NB4 (cell line): Measurements from ENCODE around the gene ASCC1.

Experiments used
- DNase-seq: peaks from one replicate; pipeline ENCODE4 v3.0.0; 2010; ENCODE audit warnings: low read depth
- H3K4me3 ChIP-seq: one replicate; pipeline ENCODE4 v1.5.1; 2011; ENCODE audit warnings: mild to moderate bottlenecking, low read depth, low read length, moderate library complexity
- MYC ChIP-seq: IDR thresholded peaks from 2 replicates; pipeline ENCODE4 v1.6.1; 2011; ENCODE audit warnings: low read depth, low read length
- POLR2A ChIP-seq: IDR thresholded peaks from 2 replicates; pipeline ENCODE4 v1.6.1; 2011; ENCODE audit warnings: mild to moderate bottlenecking; ENCODE audit not compliant: insufficient read length; ENCODE audit errors: extremely low read depth
- TF ChIP-seq, protein P1 (sequence below): IDR thresholded peaks from 2 replicates; pipeline ENCODE4 v1.6.1; 2011; ENCODE audit warnings: low read depth, low read length
- TF ChIP-seq, protein P2 (sequence below): IDR thresholded peaks from one replicate; pipeline ENCODE4 v1.5.1; 2012; ENCODE audit warnings: low read depth, low read length

The ASCC1 gene

DNA sequence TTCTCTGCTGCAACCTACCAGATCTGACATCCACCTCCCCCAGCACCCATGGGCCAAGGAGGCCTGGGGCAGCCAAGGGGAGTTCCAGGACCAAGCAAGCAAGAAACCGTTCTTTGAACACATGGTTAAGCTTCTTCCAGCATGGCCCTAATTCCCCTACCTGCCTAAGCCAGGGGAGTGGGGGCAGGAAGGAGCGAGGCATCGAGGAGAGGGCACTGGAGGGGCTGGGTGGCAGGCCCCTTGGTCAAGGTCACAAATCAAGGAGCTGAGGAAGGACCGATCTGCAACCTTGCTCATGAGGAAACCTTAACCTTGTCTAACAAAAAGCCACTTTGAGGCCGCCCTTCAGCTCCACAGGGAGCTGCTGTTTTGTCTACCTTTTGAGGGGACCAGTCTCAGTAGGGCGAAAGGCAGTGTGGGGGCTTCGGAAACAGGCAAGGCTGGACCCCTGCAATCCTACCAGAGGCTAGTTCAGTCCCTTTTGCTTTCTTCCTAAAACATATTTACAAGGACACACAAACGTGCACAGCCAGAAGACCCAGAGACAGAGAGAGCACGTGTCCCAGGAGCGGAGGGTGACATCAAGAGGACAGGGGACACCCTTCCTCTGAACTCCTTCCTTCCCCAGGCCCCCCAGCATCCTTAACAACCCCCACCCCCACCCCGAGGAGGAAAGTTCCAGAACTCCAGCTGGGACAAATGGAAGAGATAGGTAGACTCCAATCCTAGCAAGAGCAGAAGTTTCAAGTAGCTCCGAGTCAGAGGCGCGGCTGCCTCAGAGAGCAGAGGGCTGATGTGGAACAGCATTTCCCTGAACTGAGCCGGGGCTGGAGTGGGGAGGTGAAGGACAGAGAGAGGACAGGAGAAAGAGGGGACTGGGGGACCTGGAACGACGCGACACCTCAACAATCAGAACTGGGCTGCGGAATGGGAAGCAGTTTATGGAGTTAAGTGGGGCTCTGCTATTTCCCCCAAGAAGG is 155.9 kb downstream of the ASCC1 start:
- no peak for DNase-seq
- TF ChIP-seq POLR2A (no peak), MYC (no peak)
- TF ChIP-seq, protein P1, sequence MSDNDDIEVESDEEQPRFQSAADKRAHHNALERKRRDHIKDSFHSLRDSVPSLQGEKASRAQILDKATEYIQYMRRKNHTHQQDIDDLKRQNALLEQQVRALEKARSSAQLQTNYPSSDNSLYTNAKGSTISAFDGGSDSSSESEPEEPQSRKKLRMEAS, result no peak
- TF ChIP-seq, protein P2, sequence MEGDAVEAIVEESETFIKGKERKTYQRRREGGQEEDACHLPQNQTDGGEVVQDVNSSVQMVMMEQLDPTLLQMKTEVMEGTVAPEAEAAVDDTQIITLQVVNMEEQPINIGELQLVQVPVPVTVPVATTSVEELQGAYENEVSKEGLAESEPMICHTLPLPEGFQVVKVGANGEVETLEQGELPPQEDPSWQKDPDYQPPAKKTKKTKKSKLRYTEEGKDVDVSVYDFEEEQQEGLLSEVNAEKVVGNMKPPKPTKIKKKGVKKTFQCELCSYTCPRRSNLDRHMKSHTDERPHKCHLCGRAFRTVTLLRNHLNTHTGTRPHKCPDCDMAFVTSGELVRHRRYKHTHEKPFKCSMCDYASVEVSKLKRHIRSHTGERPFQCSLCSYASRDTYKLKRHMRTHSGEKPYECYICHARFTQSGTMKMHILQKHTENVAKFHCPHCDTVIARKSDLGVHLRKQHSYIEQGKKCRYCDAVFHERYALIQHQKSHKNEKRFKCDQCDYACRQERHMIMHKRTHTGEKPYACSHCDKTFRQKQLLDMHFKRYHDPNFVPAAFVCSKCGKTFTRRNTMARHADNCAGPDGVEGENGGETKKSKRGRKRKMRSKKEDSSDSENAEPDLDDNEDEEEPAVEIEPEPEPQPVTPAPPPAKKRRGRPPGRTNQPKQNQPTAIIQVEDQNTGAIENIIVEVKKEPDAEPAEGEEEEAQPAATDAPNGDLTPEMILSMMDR, result no peak
- H3K4me3 ChIP-seq, result no peak overlapping the region

DNA sequence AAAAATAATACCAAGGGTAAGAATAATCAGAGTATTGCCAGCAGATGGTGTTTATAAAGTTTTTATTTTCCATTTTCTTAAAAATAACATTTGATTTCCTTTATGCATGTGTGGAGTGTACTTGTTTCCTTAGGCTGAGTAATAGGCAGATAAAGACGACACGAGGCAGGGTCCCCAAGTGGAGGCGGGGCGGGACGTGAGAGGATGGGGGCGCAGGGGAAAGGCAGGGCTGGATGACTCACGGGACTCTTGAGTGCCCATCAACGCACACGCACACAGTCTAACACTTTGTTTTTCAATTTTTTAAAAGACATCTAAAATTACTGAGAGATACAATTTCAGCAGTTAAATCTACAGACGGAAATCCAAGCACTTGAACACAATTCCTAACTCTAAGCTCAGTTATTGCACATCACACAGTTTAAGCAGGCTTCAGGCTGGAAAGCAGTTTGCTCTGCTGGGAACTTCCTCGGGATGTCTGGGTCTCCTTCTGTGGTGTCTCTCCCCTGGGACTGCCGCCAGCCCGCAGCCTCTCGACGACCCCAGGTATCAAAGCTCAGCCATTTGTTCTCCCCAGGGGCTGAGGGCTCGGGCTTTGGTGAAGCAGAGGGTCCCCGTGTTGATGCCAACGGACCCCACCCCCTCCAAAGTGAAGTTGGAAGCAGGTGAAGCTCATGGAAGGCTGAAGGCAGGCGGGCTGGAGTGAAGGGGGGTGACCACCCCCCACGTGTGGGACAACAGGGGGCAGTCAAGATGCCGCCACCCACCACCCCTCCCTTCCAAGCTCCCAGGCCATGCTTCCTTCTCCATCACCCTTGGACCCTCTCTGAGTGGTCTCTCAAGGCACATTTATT is 156.9 kb downstream of the ASCC1 start:
- no peak for DNase-seq
- H3K4me3 ChIP-seq, result no peak overlapping the region
- TF ChIP-seq, protein P2, result no peak
- no peak for TF ChIP-seq MYC
- TF ChIP-seq, protein P1, result no peak
- no peak for TF ChIP-seq POLR2A

DNA sequence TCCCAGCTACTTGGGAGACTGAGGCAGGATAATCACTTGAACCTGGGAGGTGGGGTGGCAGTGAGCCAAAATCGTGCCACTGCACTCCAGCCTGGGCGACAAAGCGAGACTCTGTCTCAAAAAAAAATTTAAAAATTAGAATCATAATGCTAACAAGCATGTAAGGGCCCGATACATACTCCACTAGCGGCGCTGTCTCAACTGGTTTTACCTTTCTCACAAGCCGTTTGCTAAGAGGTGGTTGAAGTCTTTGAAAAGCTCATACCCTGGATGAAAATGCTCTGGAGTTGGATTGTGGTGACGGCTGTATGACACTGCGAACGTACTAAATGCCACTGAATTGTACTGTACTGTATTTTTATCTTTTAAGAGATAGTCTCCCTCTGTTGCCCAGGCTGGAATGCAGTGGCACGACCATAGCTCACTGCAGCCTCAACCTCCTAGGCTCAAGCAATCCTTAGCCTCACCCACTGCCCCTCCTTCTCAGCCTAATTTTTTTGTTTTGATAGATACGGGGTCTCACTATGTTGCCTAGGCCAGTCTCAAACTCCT is 157.7 kb downstream of the ASCC1 start:
- TF ChIP-seq, protein P1, result no peak
- TF ChIP-seq, protein P2, result no peak
- H3K4me3 ChIP-seq, result no peak overlapping the region
- DNase-seq, result no peak

DNA sequence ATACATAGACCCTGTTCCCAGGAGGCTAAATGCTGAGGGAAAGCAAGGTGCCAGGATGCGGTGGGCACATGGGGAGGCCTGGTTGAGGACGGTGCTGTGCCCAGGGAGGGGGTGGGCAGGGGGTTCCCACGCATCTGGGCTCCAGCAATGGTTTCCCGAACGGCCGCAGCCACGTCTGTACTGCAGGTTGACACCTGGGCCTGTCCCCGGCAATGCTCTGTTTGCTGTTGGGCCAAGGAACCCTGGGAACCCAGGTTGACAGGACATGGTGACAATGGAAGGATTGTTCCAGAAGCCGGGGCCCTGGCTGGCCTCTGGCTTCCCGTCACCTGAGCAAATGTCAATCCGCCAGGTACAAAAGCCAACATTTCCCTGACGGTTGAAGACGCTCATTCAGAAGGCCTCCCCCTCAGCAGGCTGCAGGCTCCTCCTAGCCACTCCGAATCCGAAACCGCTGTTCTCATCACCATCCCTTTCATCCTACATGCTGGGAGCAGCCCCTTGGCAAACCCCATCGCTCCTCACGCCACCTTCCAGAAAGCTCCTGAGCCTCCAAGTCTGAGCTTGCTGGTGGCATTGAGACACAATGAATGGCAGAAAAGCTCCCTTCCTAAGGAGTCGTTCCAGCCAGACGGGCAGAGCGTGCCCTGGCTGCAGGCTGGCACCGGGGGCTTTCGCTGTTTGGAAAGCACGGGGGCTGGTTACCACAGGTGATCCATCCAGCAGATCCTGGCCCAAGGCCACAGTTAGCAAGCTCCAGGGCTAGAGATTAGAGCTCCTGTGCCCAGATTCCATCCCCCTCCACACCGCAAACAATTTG is 158.9 kb downstream of the ASCC1 start:
- H3K4me3 ChIP-seq, result no peak overlapping the region
- no peak for DNase-seq
- TF ChIP-seq POLR2A, result no peak
- TF ChIP-seq, protein P1, result no peak
- TF ChIP-seq, protein P2, result no peak

DNA sequence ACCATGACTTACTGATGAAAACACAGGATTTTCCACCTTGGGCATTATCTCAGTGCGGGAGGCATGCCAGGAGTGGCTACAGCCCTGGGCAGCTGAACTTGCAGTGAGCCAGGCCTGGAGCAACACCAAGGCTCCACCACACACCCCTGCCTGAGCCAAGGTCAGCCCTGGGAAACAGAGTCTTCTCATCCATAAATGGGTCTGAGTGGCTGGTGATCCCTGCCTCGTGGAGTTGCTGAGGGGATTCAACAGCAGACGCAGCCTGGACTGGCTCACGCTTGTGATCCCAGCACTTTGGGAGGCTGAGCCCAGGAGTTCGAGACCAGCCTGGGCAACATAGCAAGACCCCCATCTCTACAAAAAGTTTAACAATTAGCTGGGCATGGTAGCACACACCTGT is 160.0 kb downstream of the ASCC1 start:
- TF ChIP-seq POLR2A (no peak), MYC (no peak)
- TF ChIP-seq, protein P1, result no peak
- TF ChIP-seq, protein P2, result no peak
- no peak for DNase-seq
- no peak overlapping the region for H3K4me3 ChIP-seq
